SK-N-SH (cell line): ENCODE data around the gene TFRC. TPM values are rescaled to one million over a fixed set of nuclear protein-coding genes. Genes with fewer than 3 reads are reported as not detected.
A peak's percentile ranks its signal among the peaks of the same experiment; 100 is the strongest.

Experiments
- CTCF ChIA-PET: fragments of 300-600, 350-600 bp; formaldehyde crosslinking; extraction: SDS; loops from one replicate; lab custom pipeline; 2021; lab: Yijun Ruan, JAX
- POLR2A ChIA-PET: fragments of 350-600 bp; sonication (Branson Sonifier 250); formaldehyde crosslinking; extraction: SDS; loops from one replicate; lab custom pipeline; 2020; ENCODE audit warnings: antibody characterized with exemption, inconsistent platforms; lab: Yijun Ruan, JAX
- DNase-seq: peaks from one replicate; pipeline ENCODE4 v3.0.0; 2012
- H2AFZ ChIP-seq: fragments of 200-600 bp; sonication (generic); 2 replicates; pipeline ENCODE4 v1.8.1; 2016; ENCODE audit warnings: antibody characterized with exemption, mild to moderate bottlenecking, low read depth
- H3F3A ChIP-seq: fragments of 200-600 bp; sonication (generic); replicated peaks from 2 replicates; pipeline ENCODE3; 2016; ENCODE audit warnings: antibody characterized with exemption, mild to moderate bottlenecking; ENCODE audit not compliant: insufficient read depth
- H3K27ac ChIP-seq, 2 experiments: fragments of 200-500 bp in 1 of 2; fragments of 200-600 bp in 1 of 2; sonication (Bioruptor generic) in 1 of 2; sonication (generic), shearing (Covaris generic) in 1 of 2; 2 replicates each; pipeline versions ENCODE4 v1.5.1 to v1.6.1; 2014 to 2016; ENCODE audit warnings: low read depth in 2 of 2, inconsistent platforms in 1 of 2, low read length in 1 of 2, mild to moderate bottlenecking in 1 of 2, mixed read lengths in 1 of 2
- H3K27me3 ChIP-seq: fragments of 200-600 bp; sonication (generic), shearing (Covaris generic); 2 replicates; pipeline ENCODE4 v1.6.1; 2016; ENCODE audit warnings: mixed run types; ENCODE audit not compliant: insufficient read depth
- H3K36me3 ChIP-seq, 2 experiments: fragments of 200-500 bp in 1 of 2; fragments of 200-600 bp in 1 of 2; sonication (Bioruptor generic) in 1 of 2; sonication (generic) in 1 of 2; replicated peaks in 1 of 2; 2 replicates each; pipeline versions ENCODE3 to v1.5.1; 2014 to 2016; ENCODE audit warnings: low read length in 1 of 2, mild to moderate bottlenecking in 1 of 2; ENCODE audit not compliant: insufficient read depth in 2 of 2, control insufficient read depth in 1 of 2
- H3K4me1 ChIP-seq, 2 experiments: fragments of 200-500 bp in 1 of 2; fragments of 200-600 bp in 1 of 2; sonication (Bioruptor generic) in 1 of 2; sonication (generic), shearing (Covaris generic) in 1 of 2; 2 replicates each; pipeline versions ENCODE4 v1.5.1 to v1.6.1; 2014 to 2016; ENCODE audit warnings: low read depth in 1 of 2, low read length in 1 of 2, mixed run types in 1 of 2; ENCODE audit not compliant: insufficient read depth in 2 of 2, control insufficient read depth in 1 of 2
- H3K4me2 ChIP-seq: fragments of 200-600 bp; sonication (generic), shearing (Covaris generic); 2 replicates; pipeline ENCODE4 v1.6.1; 2017; ENCODE audit warnings: mixed run types
- H3K4me3 ChIP-seq, 2 experiments: fragments of 200-500 bp in 1 of 2; fragments of 200-600 bp in 1 of 2; sonication (Bioruptor generic) in 1 of 2; sonication (generic), shearing (Covaris generic) in 1 of 2; 2 replicates each; pipeline versions ENCODE4 v1.5.1 to v1.8.1; 2014 to 2016; ENCODE audit warnings: low read depth in 2 of 2, inconsistent platforms in 1 of 2, low read length in 1 of 2, mild to moderate bottlenecking in 1 of 2, mixed read lengths in 1 of 2, moderate library complexity in 1 of 2
- H3K79me2 ChIP-seq: fragments of 200-600 bp; sonication (generic); 2 replicates; pipeline ENCODE4 v1.8.1; 2017; ENCODE audit warnings: mild to moderate bottlenecking; ENCODE audit not compliant: insufficient read depth
- H3K9ac ChIP-seq: fragments of 200-600 bp; sonication (generic); 2 replicates; pipeline ENCODE4 v1.6.1; 2017; ENCODE audit warnings: mixed run types
- H3K9me2 ChIP-seq: fragments of 200-600 bp; sonication (generic); 2 replicates; pipeline ENCODE4 v1.6.1; 2017; ENCODE audit warnings: mixed run types
- H3K9me3 ChIP-seq: fragments of 200-600 bp; sonication (generic); 2 replicates; pipeline ENCODE4 v1.6.1; 2017; ENCODE audit warnings: mixed run types, mild to moderate bottlenecking, moderate library complexity
- H4K20me1 ChIP-seq: fragments of 200-600 bp; sonication (generic); 2 replicates; pipeline ENCODE4 v1.6.1; 2017; ENCODE audit warnings: mild to moderate bottlenecking, mixed run types; ENCODE audit not compliant: insufficient read depth
- ELF1 ChIP-seq: IDR thresholded peaks from 2 replicates; pipeline ENCODE4 v1.4.0; 2012
- EP300 ChIP-seq, 2 experiments: IDR thresholded peaks; 2 replicates each; pipeline versions ENCODE4 v1.4.0 to v1.6.1; 2012; ENCODE audit warnings: borderline replicate concordance in 1 of 2, low read depth in 1 of 2, low read length in 1 of 2
- EZH2phosphoT487 ChIP-seq: fragments of 200-600 bp; sonication (generic); IDR thresholded peaks from 2 replicates; pipeline ENCODE4 v1.6.1; 2017; ENCODE audit warnings: low read depth, mixed run types, mild to moderate bottlenecking, antibody characterized with exemption, moderate library complexity, borderline replicate concordance
- FOSL2 ChIP-seq: IDR thresholded peaks from 2 replicates; pipeline ENCODE4 v1.4.0; 2012; ENCODE audit warnings: low read depth, mild to moderate bottlenecking, moderate library complexity, borderline replicate concordance
- FOXM1 ChIP-seq: IDR thresholded peaks from 2 replicates; pipeline ENCODE4 v1.4.0; 2012; ENCODE audit warnings: low read depth, mild to moderate bottlenecking
- GABPA ChIP-seq: IDR thresholded peaks from 2 replicates; pipeline ENCODE4 v1.4.0; 2012; ENCODE audit warnings: low read depth, mild to moderate bottlenecking
- IRF3 ChIP-seq: fragments of 150-350 bp; IDR thresholded peaks from 2 replicates; pipeline ENCODE4 v1.6.1; 2016; ENCODE audit warnings: mild to moderate bottlenecking, low read depth, low read length
- JUND ChIP-seq: IDR thresholded peaks from 2 replicates; pipeline ENCODE4 v1.4.0; 2012
- MEF2A ChIP-seq: IDR thresholded peaks from 2 replicates; pipeline ENCODE4 v1.4.0; 2012; ENCODE audit warnings: low read depth, borderline replicate concordance
- MXI1 ChIP-seq: IDR thresholded peaks from 2 replicates; pipeline ENCODE4 v1.6.1; 2012; ENCODE audit warnings: mild to moderate bottlenecking, low read depth, low read length, improper control_type of control experiment
- RAD21 ChIP-seq: IDR thresholded peaks from 2 replicates; pipeline ENCODE4 v1.6.1; 2012; ENCODE audit warnings: mild to moderate bottlenecking, low read length
- RFX5 ChIP-seq: IDR thresholded peaks from 2 replicates; pipeline ENCODE4 v1.6.1; 2012; ENCODE audit warnings: mild to moderate bottlenecking, improper control_type of control experiment, low read length
- RXRA ChIP-seq: IDR thresholded peaks from 2 replicates; pipeline ENCODE4 v1.4.0; 2012; ENCODE audit warnings: low read depth, mild to moderate bottlenecking, borderline replicate concordance
- SMC3 ChIP-seq: IDR thresholded peaks from 2 replicates; pipeline ENCODE4 v1.6.1; 2012; ENCODE audit warnings: low read depth, low read length, improper control_type of control experiment
- TCF12 ChIP-seq: IDR thresholded peaks from 2 replicates; pipeline ENCODE4 v1.4.0; 2012
- USF1 ChIP-seq: IDR thresholded peaks from 2 replicates; pipeline ENCODE4 v1.4.0; 2012; ENCODE audit warnings: low read depth, borderline replicate concordance
- WGBS: methylation state at CpG from one replicate; pipeline ENCODE4 v1.1.6; 2017; ENCODE audit warnings: low lambda C conversion rate; 5-methylcytosine and 5-hydroxymethylcytosine counted together
- polyA plus RNA-seq, 3 experiments: library from polyadenylated mRNA; depleted of rRNA; stranded (reverse); fragments of >200 nt; gene quantifications; 2 replicates each; pipeline ENCODE4 v1.2.3, GENCODE V29; 2012
- TF ChIP-seq, protein P1 (sequence below): IDR thresholded peaks from 2 replicates; pipeline ENCODE4; 2012
- TF ChIP-seq, protein P2 (sequence below): IDR thresholded peaks from 2 replicates; pipeline ENCODE4 v1.4.0; 2012; ENCODE audit warnings: low read depth
- TF ChIP-seq, protein P3 (sequence below): fragments of 150-350 bp; IDR thresholded peaks from 2 replicates; pipeline ENCODE4 v1.6.1; 2017; ENCODE audit warnings: antibody characterized with exemption, low read length, low read depth, borderline replicate concordance

The TFRC gene
- polyA plus RNA-seq, 1 of the 3 experiments (the other 2 are of a cell fraction), result 35.0 TPM

DNA sequence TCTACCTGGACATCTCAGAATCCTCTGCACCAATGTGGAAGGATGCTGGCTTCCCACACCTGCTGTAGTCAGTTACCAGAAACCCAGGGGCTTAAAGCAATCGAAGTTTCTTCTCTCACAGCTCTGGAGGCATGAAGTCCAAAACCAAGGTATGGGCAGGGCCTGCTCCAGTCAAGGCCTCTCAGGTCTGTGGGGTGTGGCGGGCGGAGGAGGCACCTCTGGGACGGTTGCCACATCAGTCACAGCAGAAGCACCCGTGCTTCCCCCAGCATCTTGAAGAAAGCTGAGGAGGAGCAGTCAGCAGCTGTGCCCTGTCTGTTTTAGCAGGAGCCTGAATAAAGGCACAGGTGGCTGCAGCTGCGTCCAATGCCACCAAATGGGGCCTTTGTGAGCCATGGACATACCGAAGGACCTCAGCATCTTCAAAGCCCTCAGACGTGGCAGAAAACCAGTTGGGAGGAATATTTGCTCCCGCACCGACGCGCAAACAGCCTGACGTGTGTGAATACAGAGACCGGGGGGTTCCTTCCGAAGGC, 68.9 kb downstream of the TFRC start (continued):
- no peak for TF ChIP-seq IRF3
- no peak for TF ChIP-seq RFX5
- TF ChIP-seq, all 33 proteins: peak for 0

GRCh38 chr3:196012481-196012880, 69.4 kb downstream of the TFRC start:
- Histone ChIP-seq H3K9ac (no peak overlapping the region), H3K4me2 (no peak overlapping the region), H3K4me3 (no peak overlapping the region), H3K4me1 (no peaks in the 10 kb centered on the region), H3K36me3 (no peaks in the 10 kb centered on the region), H3K27me3 (no peaks in the 10 kb centered on the region; the same call in 1 of the 2 replicates), H3K9me3 (0 out of 2 replicates have a peak, but pooled peaks cover 7% of the 10 kb centered on the region), H3K27ac (no peak overlapping the region), H3F3A (no peaks in the 10 kb centered on the region), H2AFZ (no peak overlapping the region), H3K79me2 (no peaks in the 10 kb centered on the region), H4K20me1 (no peaks in the 10 kb centered on the region), H3K9me2 (no peaks in the 10 kb centered on the region)
- 32% methylated on average over 4 of the region's 4 CpGs for WGBS
- peak; percentile 27; the same call in 1 of the 2 replicates for TF ChIP-seq JUND
- TF ChIP-seq, protein P1, sequence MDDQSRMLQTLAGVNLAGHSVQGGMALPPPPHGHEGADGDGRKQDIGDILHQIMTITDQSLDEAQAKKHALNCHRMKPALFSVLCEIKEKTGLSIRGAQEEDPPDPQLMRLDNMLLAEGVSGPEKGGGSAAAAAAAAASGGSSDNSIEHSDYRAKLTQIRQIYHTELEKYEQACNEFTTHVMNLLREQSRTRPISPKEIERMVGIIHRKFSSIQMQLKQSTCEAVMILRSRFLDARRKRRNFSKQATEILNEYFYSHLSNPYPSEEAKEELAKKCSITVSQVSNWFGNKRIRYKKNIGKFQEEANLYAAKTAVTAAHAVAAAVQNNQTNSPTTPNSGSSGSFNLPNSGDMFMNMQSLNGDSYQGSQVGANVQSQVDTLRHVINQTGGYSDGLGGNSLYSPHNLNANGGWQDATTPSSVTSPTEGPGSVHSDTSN, result peak; percentile 83
- TF ChIP-seq FOSL2, result peak; percentile 43; the same call in 1 of the 2 replicates
- TF ChIP-seq FOXM1, result no peak
- no peak for TF ChIP-seq RAD21
- TF ChIP-seq MEF2A, result no peak
- TF ChIP-seq, protein P2, sequence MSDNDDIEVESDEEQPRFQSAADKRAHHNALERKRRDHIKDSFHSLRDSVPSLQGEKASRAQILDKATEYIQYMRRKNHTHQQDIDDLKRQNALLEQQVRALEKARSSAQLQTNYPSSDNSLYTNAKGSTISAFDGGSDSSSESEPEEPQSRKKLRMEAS, result 0 out of 2 replicates have a peak, but pooled peaks have one; percentile 24
- TF ChIP-seq SMC3, result no peak
- TF ChIP-seq EZH2phosphoT487, result no peak
- TF ChIP-seq TCF12, result peak; percentile 66
- TF ChIP-seq GABPA, result no peak
- TF ChIP-seq MXI1, result no peak
- TF ChIP-seq, protein P3, sequence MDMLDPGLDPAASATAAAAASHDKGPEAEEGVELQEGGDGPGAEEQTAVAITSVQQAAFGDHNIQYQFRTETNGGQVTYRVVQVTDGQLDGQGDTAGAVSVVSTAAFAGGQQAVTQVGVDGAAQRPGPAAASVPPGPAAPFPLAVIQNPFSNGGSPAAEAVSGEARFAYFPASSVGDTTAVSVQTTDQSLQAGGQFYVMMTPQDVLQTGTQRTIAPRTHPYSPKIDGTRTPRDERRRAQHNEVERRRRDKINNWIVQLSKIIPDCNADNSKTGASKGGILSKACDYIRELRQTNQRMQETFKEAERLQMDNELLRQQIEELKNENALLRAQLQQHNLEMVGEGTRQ, result no peak
- TF ChIP-seq EP300 (IDR thresholded peaks at IDR 0.05; ENCODE audit: borderline replicate concordance in 1 of 2, low read depth in 1 of 2, low read length in 1 of 2), result 0 out of 4 replicates have a peak, but pooled peaks of 1 of the 2 experiments have one; percentile 23
- no peak for TF ChIP-seq ELF1
- TF ChIP-seq USF1, result no peak
- no peak for TF ChIP-seq RXRA
- TF ChIP-seq RFX5, result no peak
- no peak for DNase-seq
- ChIA-PET CTCF (no interaction called here), POLR2A (no interaction called here)
